Epidermal melanocyte (primary cell): ENCODE data around the gene ZFHX3.
A peak's percentile ranks its signal among the peaks of the same experiment; 100 is the strongest.

ENCODE experiments used
- DNase-seq: peaks from one replicate; pipeline ENCODE4 v3.0.0; 2011; ENCODE audit warnings: low spot score; ENCODE audit not compliant: insufficient read length

ZFHX3 gene

GRCh38 chr16:72930396-72930795 lies 117.5 kb downstream of the ZFHX3 start:
- DNase-seq = no peak

- DNase-seq = no peak
Observed at GRCh38 chr16:72928090-72928981, 119.6 kb downstream of the ZFHX3 start.

- peak; percentile 75 for DNase-seq
Observed at GRCh38 chr16:72927199-72928089, 120.5 kb downstream of the ZFHX3 start.

GRCh38 chr16:72926177-72927070 lies 121.5 kb downstream of the ZFHX3 start:
- no peak for DNase-seq

GRCh38 chr16:72925631-72925979 lies 122.3 kb downstream of the ZFHX3 start:
- no peak for DNase-seq

GRCh38 chr16:72924927-72925630 lies 122.8 kb downstream of the ZFHX3 start:
- DNase-seq = no peak

GRCh38 chr16:72924537-72924926 lies 123.4 kb downstream of the ZFHX3 start:
- no peak for DNase-seq

- no peak for DNase-seq
Observed at GRCh38 chr16:72923757-72924156, 124.2 kb downstream of the ZFHX3 start.

GRCh38 chr16:72922714-72923113 lies 125.2 kb downstream of the ZFHX3 start:
- no peak for DNase-seq

- no peak for DNase-seq
Observed at GRCh38 chr16:72921620-72922019, 126.3 kb downstream of the ZFHX3 start.

- DNase-seq = no peak
Observed at GRCh38 chr16:72921106-72921505, 126.8 kb downstream of the ZFHX3 start.

GRCh38 chr16:72917051-72917450 lies 130.9 kb downstream of the ZFHX3 start:
- no peak for DNase-seq

- DNase-seq = no peak
Observed at GRCh38 chr16:72915331-72915730, 132.6 kb downstream of the ZFHX3 start.

GRCh38 chr16:72913551-72913950 lies 134.4 kb downstream of the ZFHX3 start:
- DNase-seq = no peak

GRCh38 chr16:72911971-72912370 lies 136.0 kb downstream of the ZFHX3 start:
- no peak for DNase-seq

GRCh38 chr16:72910875-72911274 lies 137.1 kb downstream of the ZFHX3 start:
- no peak for DNase-seq

- DNase-seq = no peak
Observed at GRCh38 chr16:72910381-72910780, 137.5 kb downstream of the ZFHX3 start.

GRCh38 chr16:72909196-72909595 lies 138.7 kb downstream of the ZFHX3 start:
- DNase-seq = no peak

GRCh38 chr16:72908362-72909167 lies 139.4 kb downstream of the ZFHX3 start:
- no peak for DNase-seq

GRCh38 chr16:72905581-72905980 lies 142.3 kb downstream of the ZFHX3 start:
- DNase-seq = no peak
